ENCODE data around the gene BIRC2.

Gene BIRC2

GRCh38 chr11:102317099-102317767 is 29.8 kb upstream of the BIRC2 start, which contains the start of gene BIRC3:
Gene BIRC3 (plus strand): TSS chr11:102317484. CDS start chr11:102324510, 7,026 bp downstream.
- H3F3A ChIP-seq (ENCODE audit: insufficient read depth, low read length), result no peaks in the 10 kb centered on the region; the same call in 1 of the 2 replicates
- H3K27ac ChIP-seq (ENCODE audit: low read depth, low read length, poor library complexity, severe bottlenecking), result peak within 1 kb of the TSS; percentile 93
- peak within 1 kb of the TSS; percentile 94 for H3K4me2 ChIP-seq (ENCODE audit: low read length)
- H3K4me3 ChIP-seq (ENCODE audit: low read depth, low read length, poor library complexity, severe bottlenecking), result peak within 1 kb of the TSS; percentile 95
- H3K79me2 ChIP-seq (ENCODE audit: insufficient read depth, low read length), result peaks cover 47% of the 10 kb centered on the region
- H3K4me1 ChIP-seq (ENCODE audit: insufficient read depth, low read length, severe bottlenecking), result peaks cover 73% of the 10 kb centered on the region
- H3K9ac ChIP-seq (ENCODE audit: low read length), result peak within 1 kb of the TSS; percentile 91
- H3K9me2 ChIP-seq (ENCODE audit: low read depth, low read length), result no peaks in the 10 kb centered on the region
- H3K27me3 ChIP-seq (ENCODE audit: insufficient read depth, low read length), result no peaks in the 10 kb centered on the region
- H2AFZ ChIP-seq (ENCODE audit: low read length), result no peak within 1 kb of the TSS
- H4K20me1 ChIP-seq (ENCODE audit: insufficient read depth, low read length), result no peaks in the 10 kb centered on the region
- no peak for TF ChIP-seq EZH2 (IDR thresholded peaks at IDR 0.05; ENCODE audit: borderline replicate concordance, low read length)
- peak; percentile 35 for TF ChIP-seq CTCF (IDR thresholded peaks at IDR 0.05; ENCODE audit: low read length)
- H3K9me3 ChIP-seq (ENCODE audit: low read length), result no peaks in the 10 kb centered on the region
- H3K36me3 ChIP-seq (ENCODE audit: insufficient read depth, low read length), result peaks cover 30% of the 10 kb centered on the region; the same call in 1 of the 2 replicates

- Histone ChIP-seq H3K9me3 (ENCODE audit: low read length) (no peaks in the 10 kb centered on the region), H3K4me3 (ENCODE audit: low read depth, low read length, poor library complexity, severe bottlenecking) (peak overlapping the region; percentile 95), H3K4me1 (ENCODE audit: insufficient read depth, low read length, severe bottlenecking) (peaks cover 77% of the 10 kb centered on the region), H3K9ac (ENCODE audit: low read length) (peak overlapping the region; percentile 91), H3K9me2 (ENCODE audit: low read depth, low read length) (no peaks in the 10 kb centered on the region), H3K79me2 (ENCODE audit: insufficient read depth, low read length) (peaks cover 52% of the 10 kb centered on the region), H2AFZ (ENCODE audit: low read length) (no peak overlapping the region), H4K20me1 (ENCODE audit: insufficient read depth, low read length) (no peaks in the 10 kb centered on the region), H3K27me3 (ENCODE audit: insufficient read depth, low read length) (no peaks in the 10 kb centered on the region), H3K4me2 (ENCODE audit: low read length) (peak overlapping the region; percentile 94), H3F3A (ENCODE audit: insufficient read depth, low read length) (no peaks in the 10 kb centered on the region; the same call in 1 of the 2 replicates), H3K36me3 (ENCODE audit: insufficient read depth, low read length) (peaks cover 35% of the 10 kb centered on the region; the same call in 1 of the 2 replicates), H3K27ac (ENCODE audit: low read depth, low read length, poor library complexity, severe bottlenecking) (peak overlapping the region; percentile 93)
- TF ChIP-seq EZH2 (IDR thresholded peaks at IDR 0.05; ENCODE audit: borderline replicate concordance, low read length) (no peak), CTCF (IDR thresholded peaks at IDR 0.05; ENCODE audit: low read length) (no peak)
Measured at GRCh38 chr11:102317768-102318103, 29.3 kb upstream of the BIRC2 start.

GRCh38 chr11:102318469-102318868 is 28.5 kb upstream of the BIRC2 start:
- Histone ChIP-seq H3K4me2 (ENCODE audit: low read length) (peak overlapping the region; percentile 94), H3K4me3 (ENCODE audit: low read depth, low read length, poor library complexity, severe bottlenecking) (peak overlapping the region; percentile 95)

More at GRCh38 chr11:102318469-102318868, 28.5 kb upstream of the BIRC2 start:
- no peaks in the 10 kb centered on the region for H3K9me2 ChIP-seq (ENCODE audit: low read depth, low read length)
- H3F3A ChIP-seq (ENCODE audit: insufficient read depth, low read length), result no peaks in the 10 kb centered on the region; the same call in 1 of the 2 replicates
- H3K27me3 ChIP-seq (ENCODE audit: insufficient read depth, low read length), result no peaks in the 10 kb centered on the region
- no peak overlapping the region for H2AFZ ChIP-seq (ENCODE audit: low read length)
- peaks cover 39% of the 10 kb centered on the region; the same call in 1 of the 2 replicates for H3K36me3 ChIP-seq (ENCODE audit: insufficient read depth, low read length)
- H4K20me1 ChIP-seq (ENCODE audit: insufficient read depth, low read length), result no peaks in the 10 kb centered on the region
- no peak for TF ChIP-seq EZH2 (IDR thresholded peaks at IDR 0.05; ENCODE audit: borderline replicate concordance, low read length)
- peak; percentile 44 for TF ChIP-seq CTCF (IDR thresholded peaks at IDR 0.05; ENCODE audit: low read length)
- peak overlapping the region; percentile 91 for H3K9ac ChIP-seq (ENCODE audit: low read length)
- H3K9me3 ChIP-seq (ENCODE audit: low read length), result no peaks in the 10 kb centered on the region
- peaks cover 72% of the 10 kb centered on the region for H3K4me1 ChIP-seq (ENCODE audit: insufficient read depth, low read length, severe bottlenecking)
- H3K79me2 ChIP-seq (ENCODE audit: insufficient read depth, low read length), result peaks cover 59% of the 10 kb centered on the region
- peak overlapping the region; percentile 93 for H3K27ac ChIP-seq (ENCODE audit: low read depth, low read length, poor library complexity, severe bottlenecking)

Measured in OCI-LY1 (cell line).